WTC11 (cell line): ENCODE results near the gene PIEZO1. TPM values are rescaled to one million over a fixed set of nuclear protein-coding genes. Genes with fewer than 3 reads are reported as not detected.

Experiments
- ATF1 ChIP-seq: sonication (generic); formaldehyde crosslinking; IDR thresholded peaks from 2 replicates; pipeline ENCODE4 v1.8.1; 2023; ENCODE audit warnings: mild to moderate bottlenecking, moderate library complexity, missing genetic modification reagents
- ATF3 ChIP-seq: sonication (generic); formaldehyde crosslinking; conservative IDR thresholded peaks from 2 replicates; pipeline ENCODE4 v1.8.1; 2022; ENCODE audit warnings: mild to moderate bottlenecking, missing genetic modification reagents
- CBFB ChIP-seq: sonication (generic); formaldehyde crosslinking; IDR thresholded peaks from 2 replicates; pipeline ENCODE4 v1.8.1; 2022; ENCODE audit warnings: mild to moderate bottlenecking, low read depth, missing genetic modification reagents
- CDX4 ChIP-seq: fragments of 250-450 bp; sonication (Bioruptor Pico); IDR thresholded peaks from 2 replicates; pipeline ENCODE4 v1.9.0; 2021; ENCODE audit warnings: moderate library complexity, mild to moderate bottlenecking, inconsistent platforms, borderline replicate concordance
- CREB1 ChIP-seq: sonication (generic); formaldehyde crosslinking; IDR thresholded peaks from 2 replicates; pipeline ENCODE4 v1.8.0; 2023; ENCODE audit warnings: mild to moderate bottlenecking, missing genetic modification reagents
- CREM ChIP-seq: sonication (generic); formaldehyde crosslinking; IDR thresholded peaks from 2 replicates; pipeline ENCODE4 v1.8.1; 2022; ENCODE audit warnings: mild to moderate bottlenecking, missing genetic modification reagents, moderate library complexity
- CTCF ChIP-seq: fragments of 200-600 bp; IDR thresholded peaks from 2 replicates; pipeline ENCODE4 v1.8.0; 2022; ENCODE audit warnings: antibody characterized with exemption
- ERG ChIP-seq: fragments of 250-450 bp; sonication (Bioruptor Pico); IDR thresholded peaks from 2 replicates; pipeline ENCODE4 v1.8.0; 2021; ENCODE audit warnings: mild to moderate bottlenecking
- FOXK1 ChIP-seq: sonication (generic); formaldehyde crosslinking; IDR thresholded peaks from 2 replicates; pipeline ENCODE4 v1.8.0; 2022; ENCODE audit warnings: mild to moderate bottlenecking, moderate library complexity, missing genetic modification reagents
- GABPB1 ChIP-seq: sonication (generic); formaldehyde crosslinking; IDR thresholded peaks from 2 replicates; pipeline ENCODE4 v1.8.1; 2023; ENCODE audit warnings: mild to moderate bottlenecking, missing genetic modification reagents
- GTF2I ChIP-seq: fragments of 250-450 bp; sonication (Bioruptor Pico); conservative IDR thresholded peaks from 2 replicates; pipeline ENCODE4 v1.4.0; 2021; ENCODE audit warnings: mild to moderate bottlenecking
- IRF1 ChIP-seq: sonication (generic); formaldehyde crosslinking; IDR thresholded peaks from 2 replicates; pipeline ENCODE4 v1.8.0; 2023; ENCODE audit warnings: missing genetic modification reagents
- IRF2 ChIP-seq: sonication (generic); formaldehyde crosslinking; IDR thresholded peaks from 2 replicates; pipeline ENCODE4 v1.8.0; 2022; ENCODE audit warnings: low read depth, missing genetic modification reagents, borderline replicate concordance
- JUN ChIP-seq: sonication (generic); formaldehyde crosslinking; IDR thresholded peaks from 2 replicates; pipeline ENCODE4 v1.8.0; 2023; ENCODE audit warnings: mild to moderate bottlenecking, missing genetic modification reagents
- MYBL2 ChIP-seq: sonication (generic); formaldehyde crosslinking; IDR thresholded peaks from 2 replicates; pipeline ENCODE4 v1.8.1; 2023; ENCODE audit warnings: mild to moderate bottlenecking, moderate library complexity, missing genetic modification reagents
- SMAD3 ChIP-seq: sonication (generic); formaldehyde crosslinking; IDR thresholded peaks from 2 replicates; pipeline ENCODE4 v1.8.0; 2022; ENCODE audit warnings: missing genetic modification reagents, mild to moderate bottlenecking, borderline replicate concordance
- SOX15 ChIP-seq: fragments of 250-450 bp; sonication (Bioruptor Pico); IDR thresholded peaks from 2 replicates; pipeline ENCODE4 v1.9.0; 2021; ENCODE audit warnings: mild to moderate bottlenecking
- TCF7 ChIP-seq: sonication (generic); formaldehyde crosslinking; IDR thresholded peaks from 2 replicates; pipeline ENCODE4 v1.8.0; 2022; ENCODE audit warnings: mild to moderate bottlenecking, low read depth, missing genetic modification reagents, moderate library complexity
- TEAD1 ChIP-seq: sonication (generic); formaldehyde crosslinking; IDR thresholded peaks from 2 replicates; pipeline ENCODE4 v1.8.0; 2022; ENCODE audit warnings: mild to moderate bottlenecking, missing genetic modification reagents
- USF1 ChIP-seq: sonication (generic); formaldehyde crosslinking; IDR thresholded peaks from 2 replicates; pipeline ENCODE4 v1.8.0; 2022; ENCODE audit warnings: mild to moderate bottlenecking, missing genetic modification reagents
- ZNF219 ChIP-seq: sonication (generic); formaldehyde crosslinking; IDR thresholded peaks from 2 replicates; pipeline ENCODE4 v1.8.0; 2023; ENCODE audit warnings: missing genetic modification reagents, mild to moderate bottlenecking, borderline replicate concordance
- ZNF263 ChIP-seq: sonication (generic); formaldehyde crosslinking; IDR thresholded peaks from 2 replicates; pipeline ENCODE4 v1.8.1; 2022; ENCODE audit warnings: low read depth, mild to moderate bottlenecking, moderate library complexity, missing genetic modification reagents
- ZNF396 ChIP-seq: fragments of 250-450 bp; sonication (Bioruptor Pico); IDR thresholded peaks from 2 replicates; pipeline ENCODE4 v1.8.0; 2021; ENCODE audit warnings: mild to moderate bottlenecking, moderate library complexity, borderline replicate concordance
- ZNF512 ChIP-seq: sonication (generic); formaldehyde crosslinking; IDR thresholded peaks from 2 replicates; pipeline ENCODE4 v1.8.1; 2022; ENCODE audit warnings: missing genetic modification reagents, borderline replicate concordance
- ZNF671 ChIP-seq: fragments of 250-450 bp; sonication (Bioruptor Pico); IDR thresholded peaks from 2 replicates; pipeline ENCODE4 v1.8.0; 2021; ENCODE audit warnings: mild to moderate bottlenecking
- total RNA-seq: library from RNA; stranded (reverse); gene quantifications from 3 replicates; pipeline ENCODE4 v1.2.3, GENCODE V29; 2021
- TF ChIP-seq, protein P1 (sequence below): sonication (generic); formaldehyde crosslinking; IDR thresholded peaks from 2 replicates; pipeline ENCODE4 v1.8.0; 2022; ENCODE audit warnings: mild to moderate bottlenecking, missing genetic modification reagents
- TF ChIP-seq, protein P2 (sequence below): sonication (generic); formaldehyde crosslinking; IDR thresholded peaks from 2 replicates; pipeline ENCODE4 v1.8.1; 2023; ENCODE audit warnings: mild to moderate bottlenecking, missing genetic modification reagents
- TF ChIP-seq, protein P3 (sequence below): sonication (generic); formaldehyde crosslinking; IDR thresholded peaks from 2 replicates; pipeline ENCODE4 v1.8.0; 2023; ENCODE audit warnings: mild to moderate bottlenecking, missing genetic modification reagents

Gene PIEZO1
- total RNA-seq, 1 experiment from 2014 or later, result 71.3 TPM

DNA sequence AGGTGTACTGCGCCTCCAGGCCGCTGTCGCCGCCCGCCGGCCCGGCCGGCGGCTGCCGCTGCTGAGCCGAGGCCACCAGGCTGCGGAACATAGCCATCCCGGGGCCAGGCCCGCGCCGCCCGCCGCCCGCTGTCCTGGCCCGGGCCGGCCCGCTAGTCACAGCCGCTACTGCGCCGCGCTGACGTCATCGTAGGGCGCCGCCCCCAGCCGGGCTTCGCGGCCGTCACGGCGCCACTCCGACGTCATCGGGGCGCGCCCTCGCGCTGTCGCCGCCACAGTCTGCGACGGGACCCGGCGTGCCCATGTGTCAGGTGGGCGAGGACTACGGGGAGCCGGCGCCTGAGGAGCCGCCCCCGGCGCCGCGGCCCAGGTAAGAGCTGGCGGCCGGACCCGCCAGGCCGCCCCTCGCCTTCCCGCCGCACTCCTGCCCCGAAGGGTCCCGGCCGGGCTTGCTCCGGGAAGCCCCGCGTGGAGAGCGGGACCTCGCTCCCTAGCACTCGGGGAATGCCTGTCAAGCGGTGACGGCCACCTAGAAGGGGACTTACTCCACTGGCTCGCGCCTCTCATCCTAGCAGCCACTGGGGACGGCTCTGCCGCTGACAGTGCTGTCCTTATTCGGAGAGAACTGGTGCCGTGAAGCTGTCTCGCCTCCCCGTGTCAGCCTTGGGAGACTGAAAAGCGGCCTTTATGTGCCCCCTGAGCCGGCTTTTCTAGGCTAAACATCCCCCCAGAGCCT is 78.6 kb downstream of the PIEZO1 start, which contains the start of the genes CTU2 and RNF166 (continued):
- TF ChIP-seq TEAD1 (CRISPR knock-in tag) (peak; percentile 73), ZNF671 (no peak), ZNF512 (CRISPR knock-in tag) (no peak), IRF1 (CRISPR knock-in tag) (0 out of 2 replicates have a peak, but pooled peaks have one; percentile 45), GABPB1 (CRISPR knock-in tag) (peak; percentile 57; the same call in 1 of the 2 replicates), MYBL2 (0 out of 2 replicates have a peak, but pooled peaks have one; percentile 53), SOX15 (CRISPR knock-in tag) (no peak), ATF3 (CRISPR knock-in tag) (no peak), CREB1 (CRISPR knock-in tag) (peak; percentile 94), FOXK1 (CRISPR knock-in tag) (peak; percentile 99), ZNF219 (CRISPR knock-in tag) (no peak), IRF2 (CRISPR knock-in tag) (no peak), ATF1 (CRISPR knock-in tag) (peak; percentile 94; the same call in 1 of the 2 replicates), SMAD3 (no peak), ZNF396 (no peak), CTCF (no peak), JUN (CRISPR knock-in tag) (no peak), GTF2I (CRISPR knock-in tag) (no peak), TCF7 (CRISPR knock-in tag) (no peak), CREM (CRISPR knock-in tag) (peak; percentile 100), ERG (CRISPR knock-in tag) (no peak), CDX4 (CRISPR knock-in tag) (no peak), ZNF263 (CRISPR knock-in tag) (no peak), CBFB (CRISPR knock-in tag) (0 out of 2 replicates have a peak, but pooled peaks have one; percentile 92), USF1 (peak; percentile 66)
- TF ChIP-seq, protein P1, sequence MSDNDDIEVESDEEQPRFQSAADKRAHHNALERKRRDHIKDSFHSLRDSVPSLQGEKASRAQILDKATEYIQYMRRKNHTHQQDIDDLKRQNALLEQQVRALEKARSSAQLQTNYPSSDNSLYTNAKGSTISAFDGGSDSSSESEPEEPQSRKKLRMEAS (CRISPR knock-in tag), result peak; percentile 90; the same call in 1 of the 2 replicates
- TF ChIP-seq, protein P2, sequence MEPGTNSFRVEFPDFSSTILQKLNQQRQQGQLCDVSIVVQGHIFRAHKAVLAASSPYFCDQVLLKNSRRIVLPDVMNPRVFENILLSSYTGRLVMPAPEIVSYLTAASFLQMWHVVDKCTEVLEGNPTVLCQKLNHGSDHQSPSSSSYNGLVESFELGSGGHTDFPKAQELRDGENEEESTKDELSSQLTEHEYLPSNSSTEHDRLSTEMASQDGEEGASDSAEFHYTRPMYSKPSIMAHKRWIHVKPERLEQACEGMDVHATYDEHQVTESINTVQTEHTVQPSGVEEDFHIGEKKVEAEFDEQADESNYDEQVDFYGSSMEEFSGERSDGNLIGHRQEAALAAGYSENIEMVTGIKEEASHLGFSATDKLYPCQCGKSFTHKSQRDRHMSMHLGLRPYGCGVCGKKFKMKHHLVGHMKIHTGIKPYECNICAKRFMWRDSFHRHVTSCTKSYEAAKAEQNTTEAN (CRISPR knock-in tag), result no peak
- TF ChIP-seq, protein P3, sequence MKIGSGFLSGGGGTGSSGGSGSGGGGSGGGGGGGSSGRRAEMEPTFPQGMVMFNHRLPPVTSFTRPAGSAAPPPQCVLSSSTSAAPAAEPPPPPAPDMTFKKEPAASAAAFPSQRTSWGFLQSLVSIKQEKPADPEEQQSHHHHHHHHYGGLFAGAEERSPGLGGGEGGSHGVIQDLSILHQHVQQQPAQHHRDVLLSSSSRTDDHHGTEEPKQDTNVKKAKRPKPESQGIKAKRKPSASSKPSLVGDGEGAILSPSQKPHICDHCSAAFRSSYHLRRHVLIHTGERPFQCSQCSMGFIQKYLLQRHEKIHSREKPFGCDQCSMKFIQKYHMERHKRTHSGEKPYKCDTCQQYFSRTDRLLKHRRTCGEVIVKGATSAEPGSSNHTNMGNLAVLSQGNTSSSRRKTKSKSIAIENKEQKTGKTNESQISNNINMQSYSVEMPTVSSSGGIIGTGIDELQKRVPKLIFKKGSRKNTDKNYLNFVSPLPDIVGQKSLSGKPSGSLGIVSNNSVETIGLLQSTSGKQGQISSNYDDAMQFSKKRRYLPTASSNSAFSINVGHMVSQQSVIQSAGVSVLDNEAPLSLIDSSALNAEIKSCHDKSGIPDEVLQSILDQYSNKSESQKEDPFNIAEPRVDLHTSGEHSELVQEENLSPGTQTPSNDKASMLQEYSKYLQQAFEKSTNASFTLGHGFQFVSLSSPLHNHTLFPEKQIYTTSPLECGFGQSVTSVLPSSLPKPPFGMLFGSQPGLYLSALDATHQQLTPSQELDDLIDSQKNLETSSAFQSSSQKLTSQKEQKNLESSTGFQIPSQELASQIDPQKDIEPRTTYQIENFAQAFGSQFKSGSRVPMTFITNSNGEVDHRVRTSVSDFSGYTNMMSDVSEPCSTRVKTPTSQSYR (CRISPR knock-in tag), result no peak
